B cell (primary cell): ENCODE results near the gene DCAF4. TPM values are rescaled to one million over a fixed set of nuclear protein-coding genes. Genes with fewer than 3 reads are reported as not detected.

Source experiments
- ATAC-seq: fragments of 200-7000 bp; cut with Tn5 transposase; one replicate; pipeline ENCODE4 v1.10.0; 2021; ENCODE audit warnings: low read depth, mild to moderate bottlenecking, moderate number of reproducible peaks, moderate library complexity
- CTCF ChIA-PET: fragments of 350-600 bp; sonication (Branson Sonifier 250); formaldehyde crosslinking; loops from one replicate; lab custom pipeline; 2021; ENCODE audit warnings: antibody characterized with exemption, inconsistent platforms; lab: Charles Lee
- POLR2A ChIA-PET: fragments of 350-600 bp; sonication (Branson Sonifier 250); formaldehyde crosslinking; loops from one replicate; lab custom pipeline; 2021; ENCODE audit warnings: antibody characterized with exemption; lab: Charles Lee
- DNase-seq: peaks from one replicate; pipeline ENCODE4 v3.0.0; 2013
- H2AFZ ChIP-seq: 2 replicates; pipeline ENCODE4 v1.6.1; 2012; ENCODE audit warnings: mild to moderate bottlenecking, low read depth, low read length; ENCODE audit not compliant: insufficient read depth, poor library complexity, severe bottlenecking
- H3K27ac ChIP-seq, 2 donors: 1 replicate in 1 of 2; 2 replicates in 1 of 2; pipeline ENCODE4 v1.5.1; 2012 to 2013; ENCODE audit warnings: low read length in 2 of 2, mild to moderate bottlenecking in 2 of 2, moderate library complexity in 1 of 2
- H3K27me3 ChIP-seq, 4 experiments: fragments of 200-600 bp in 1 of 4; sonication (generic) in 1 of 4; replicated peaks in 1 of 4; 1 replicate in 2 of 4; 2 replicates in 2 of 4; pipeline versions ENCODE4 v1.6.1 to v1.7.0; 2013 to 2016; ENCODE audit warnings: low read length in 3 of 4, mild to moderate bottlenecking in 2 of 4, mixed read lengths in 1 of 4, moderate library complexity in 1 of 4; ENCODE audit not compliant: insufficient read depth in 4 of 4, control insufficient read depth in 3 of 4; ENCODE audit errors: control extremely low read depth in 1 of 4
- H3K36me3 ChIP-seq, 2 experiments: replicated peaks in 1 of 2; 1 replicate in 1 of 2; 2 replicates in 1 of 2; pipeline versions ENCODE4 v1.6.1 to v1.7.1; 2013; ENCODE audit warnings: low read length in 1 of 2; ENCODE audit not compliant: insufficient read depth in 2 of 2, control insufficient read depth in 1 of 2; ENCODE audit errors: control extremely low read depth in 1 of 2, extremely low read depth in 1 of 2
- H3K4me1 ChIP-seq, 2 donors: fragments of 200-600 bp in 1 of 2; sonication (generic) in 1 of 2; 1 replicate in 1 of 2; 2 replicates in 1 of 2; pipeline versions ENCODE4 v1.5.1 to v1.6.1; 2013 to 2017; ENCODE audit warnings: low read length in 2 of 2; ENCODE audit not compliant: control insufficient read depth in 2 of 2, insufficient read depth in 2 of 2
- H3K4me2 ChIP-seq: replicated peaks from 2 replicates; pipeline ENCODE3; 2012; ENCODE audit warnings: mild to moderate bottlenecking, low read depth, low read length; ENCODE audit not compliant: poor library complexity, severe bottlenecking
- H3K4me3 ChIP-seq, 5 experiments: fragments of 200-600 bp in 1 of 5; sonication (generic) in 1 of 5; 1 replicate in 3 of 5; 2 replicates in 2 of 5; pipeline versions ENCODE4 v1.5.1 to v1.7.0; 2011 to 2016; ENCODE audit warnings: low read length in 4 of 5, mild to moderate bottlenecking in 4 of 5, low read depth in 2 of 5, control low read depth in 1 of 5, moderate library complexity in 1 of 5; ENCODE audit not compliant: insufficient read depth in 1 of 5; ENCODE audit errors: control extremely low read depth in 1 of 5, extremely low read depth in 1 of 5
- H3K79me2 ChIP-seq: fragments of 200-600 bp; sonication (generic); one replicate; pipeline ENCODE4 v1.6.0; 2016; ENCODE audit warnings: low read length; ENCODE audit not compliant: control insufficient read depth, insufficient read depth
- H3K9ac ChIP-seq: fragments of 200-600 bp; sonication (generic); 2 replicates; pipeline ENCODE4 v1.6.1; 2017; ENCODE audit warnings: mild to moderate bottlenecking, low read length, moderate library complexity
- H3K9me3 ChIP-seq, 3 donors: one replicate each; pipeline versions ENCODE4 v1.6.1 to v1.7.1; 2013; ENCODE audit warnings: low read length in 2 of 3; ENCODE audit not compliant: control insufficient read depth in 2 of 3, insufficient read depth in 1 of 3; ENCODE audit errors: control extremely low read depth in 1 of 3
- H4K20me1 ChIP-seq: 2 replicates; pipeline ENCODE4 v1.6.0; 2012; ENCODE audit warnings: mild to moderate bottlenecking, low read length; ENCODE audit not compliant: insufficient read depth, control insufficient read depth, poor library complexity, severe bottlenecking
- H3K27ac Mint-ChIP-seq: one replicate; pipeline ENCODE4 v1.8.0; 2021; ENCODE audit warnings: mixed read lengths
- H3K27me3 Mint-ChIP-seq: one replicate; pipeline ENCODE4 v1.8.0; 2021; ENCODE audit warnings: mixed read lengths
- H3K4me1 Mint-ChIP-seq: one replicate; pipeline ENCODE4 v1.8.0; 2021; ENCODE audit warnings: mixed read lengths
- H3K4me3 Mint-ChIP-seq: one replicate; pipeline ENCODE4 v1.8.0; 2021; ENCODE audit warnings: mixed read lengths
- H3K9me3 Mint-ChIP-seq: one replicate; pipeline ENCODE4 v1.8.0; 2022; ENCODE audit warnings: mixed read lengths; ENCODE audit not compliant: insufficient read depth
- CTCF ChIP-seq: fragments of 200-600 bp; IDR thresholded peaks from one replicate; pipeline ENCODE4 v1.8.0; 2022; ENCODE audit warnings: antibody characterized with exemption, mild to moderate bottlenecking
- EZH2 ChIP-seq: IDR thresholded peaks from 2 replicates; pipeline ENCODE4 v1.6.1; 2012; ENCODE audit warnings: borderline replicate concordance, low read depth, mild to moderate bottlenecking, moderate library complexity, low read length; ENCODE audit not compliant: insufficient read depth, poor library complexity, severe bottlenecking
- WGBS: methylation state at CpG from one replicate; pipeline ENCODE4 v1.1.5; 2013; ENCODE audit warnings: missing lambda C conversion rate; ENCODE audit not compliant: insufficient coverage; 5-methylcytosine and 5-hydroxymethylcytosine counted together
- intact Hi-C: fragments of 100-400 bp; cut with micrococcal nuclease; formaldehyde crosslinking; loops from one replicate; pipeline ENCODE4 v1.10.0; 2022
- polyA plus RNA-seq: library from polyadenylated mRNA; depleted of rRNA; stranded (reverse); fragments of >200 nt; gene quantifications from 2 replicates; pipeline ENCODE4 v1.2.3, GENCODE V29; 2012
- total RNA-seq, 2 donors: library from RNA; stranded (reverse); fragments of 120-200 nt in 1 of 2; gene quantifications; 1 replicate in 1 of 2; 2 replicates in 1 of 2; pipeline versions ENCODE4 v1.2.3 to v1.2.4, GENCODE V29; 2013 to 2022

Gene DCAF4
- total and polyA plus RNA-seq, 2 donors (not counting 1 experiment from before 2014, with no cell fraction given), result 35.3 to 54.6 TPM

DNA sequence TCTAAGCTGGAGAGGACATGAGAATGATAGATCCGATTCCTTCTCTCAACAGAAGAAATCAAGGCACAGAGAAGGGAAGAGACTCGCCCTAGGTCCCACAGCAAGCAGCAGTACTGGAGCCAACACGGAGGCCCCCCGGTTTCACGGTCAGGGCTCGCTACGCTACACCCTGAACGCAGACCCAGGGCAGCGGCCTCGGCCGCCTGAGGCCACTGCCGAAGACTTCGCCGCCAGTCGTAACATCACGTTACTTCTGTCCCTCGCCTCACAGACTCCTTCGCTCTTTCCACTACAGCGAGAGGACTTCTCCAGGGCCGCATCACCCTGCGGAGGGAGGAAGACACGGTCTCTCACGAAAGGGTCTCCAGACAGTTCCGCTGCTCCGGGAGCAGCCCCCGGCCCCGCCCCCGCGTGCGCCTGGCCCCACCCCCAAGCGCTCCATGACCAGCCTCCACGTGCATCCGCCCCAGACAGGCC lies 411 bp upstream of the DCAF4 start:
- Histone ChIP-seq H4K20me1 (peaks cover 17% of the 10 kb centered on the region), H3K9me3 (no peaks in the 10 kb centered on the region), H2AFZ (peak overlapping the region; percentile 87), H3K4me2 (peak overlapping the region; percentile 79), H3K4me1 (peaks cover 10 to 23% of the 10 kb centered on the region in 2 donors), H3K27me3 (peaks cover 0 to 1% (median 0%) of the 10 kb centered on the region in 4 experiments), H3K79me2 (peaks cover 28% of the 10 kb centered on the region), H3K27ac (peak overlapping the region in 1 of 2 donors; percentile 89), H3K36me3 (peaks cover 0 to 2% of the 10 kb centered on the region in 2 experiments), H3K9ac (peak overlapping the region; percentile 72), H3K4me3 (peak overlapping the region in 4 of 5 experiments; percentile 55 to 87 (median 72))
- intact Hi-C loops, result loop anchor here (1.0 to 5.0 kb wide), 6 partner anchors 23 to 1686 kb away; partner anchors contain the start of genes DPF3, LTBP2, PSEN1 and RBM25
- ChIA-PET POLR2A (interaction anchor here (0.6 kb wide), 2 partner anchors 8 to 1272 kb away, joined by 3 to 5 read pairs; no protein-coding TSS in a partner anchor), CTCF (interaction anchor here (0.7 to 1.8 kb wide), 5 partner anchors 21 to 412 kb away, joined by 5 to 9 read pairs (median 6); no protein-coding TSS in a partner anchor)
- ATAC-seq (no peak), DNase-seq (no peak)
- H3K27me3 Mint-ChIP-seq, result peaks cover 11% of the 10 kb centered on the region
- 7% methylated on average over 21 of the region's 33 CpGs for WGBS
- H3K27ac Mint-ChIP-seq, result peak overlapping the region; percentile 95
- peaks cover 11% of the 10 kb centered on the region for H3K4me1 Mint-ChIP-seq
- H3K4me3 Mint-ChIP-seq, result peak overlapping the region; percentile 99
- no peaks in the 10 kb centered on the region for H3K9me3 Mint-ChIP-seq
- TF ChIP-seq EZH2 (no peak), CTCF (no peak)

DNA sequence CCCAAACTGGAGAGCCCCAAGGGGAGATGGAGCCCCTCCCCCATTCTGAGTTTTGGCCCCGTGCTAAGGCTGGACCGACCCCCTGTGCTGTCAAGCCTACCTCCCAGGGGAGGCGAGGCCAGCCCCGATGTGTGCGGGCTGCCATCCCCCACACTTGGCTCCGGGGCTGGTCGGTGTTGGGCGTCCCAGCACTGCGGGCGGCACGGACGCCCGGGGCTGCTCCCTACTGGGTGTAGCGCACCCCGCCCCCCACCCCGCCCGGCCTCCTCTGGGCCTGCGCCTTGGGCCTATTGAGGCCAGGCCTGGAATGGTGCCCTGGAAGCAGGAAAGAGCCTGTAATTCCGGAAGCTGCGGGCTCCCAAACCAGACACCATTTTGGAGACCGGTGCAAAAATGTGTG lies 2.6 kb downstream of the DCAF4 start:
- H3K4me2 ChIP-seq, result no peak overlapping the region
- no peaks in the 10 kb centered on the region for H3K27me3 Mint-ChIP-seq
- no peak overlapping the region for H3K9ac ChIP-seq
- no peak for TF ChIP-seq EZH2
- TF ChIP-seq CTCF, result no peak
- WGBS, result 98% methylated on average over 14 of the region's 21 CpGs
- H4K20me1 ChIP-seq, result peaks cover 38% of the 10 kb centered on the region
- H3K27ac Mint-ChIP-seq, result no peak overlapping the region
- H3K79me2 ChIP-seq, result peaks cover 58% of the 10 kb centered on the region
- ATAC-seq (no peak), DNase-seq (no peak)
- H3K27me3 ChIP-seq, result no peaks in the 10 kb centered on the region
- intact Hi-C loops, result loop anchor here (5.0 kb wide), 1 partner anchor 1683 kb away; the partner anchor contains the start of gene LTBP2
- H3K9me3 ChIP-seq, result no peaks in the 10 kb centered on the region
- CTCF ChIA-PET, result no interaction called here
- no peak overlapping the region for H2AFZ ChIP-seq
- no peak overlapping the region for H3K27ac ChIP-seq
- H3K4me1 ChIP-seq, result peaks cover 10 to 23% of the 10 kb centered on the region in 2 donors
- peaks cover 21% of the 10 kb centered on the region for H3K4me1 Mint-ChIP-seq
- H3K4me3 ChIP-seq, result no peak overlapping the region
- peaks cover 0 to 2% of the 10 kb centered on the region in 2 experiments for H3K36me3 ChIP-seq
- no peak overlapping the region for H3K4me3 Mint-ChIP-seq
- no peaks in the 10 kb centered on the region for H3K9me3 Mint-ChIP-seq
- POLR2A ChIA-PET, result no interaction called here
